Measurements from ENCODE around the gene XCL1.

- TF ChIP-seq CTCF (IDR thresholded peaks at IDR 0.05) (no peak), POLR2A (IDR thresholded peaks at IDR 0.05) (no peak)
These were observed 21.7 kb downstream of the XCL1 start for GRCh38 chr1:168598125-168598524.

Data from testis (tissue), 2 donors.